GM18868 (cell line): ENCODE measurements around the gene REEP6.
"Not testable (repeated sequence)": the region's sequence is repeated elsewhere in the genome, so short reads cannot be mapped to it uniquely, and the experiment has no call there.

Source experiments
- ATAC-seq: cut with Tn5 transposase; IDR thresholded peaks from one replicate; pipeline ENCODE4 v1.9.1; 2021; ENCODE audit warnings: mild to moderate bottlenecking, moderate library complexity; ENCODE audit not compliant: unreplicated experiment

Gene REEP6

GRCh38 chr19:1522061-1522460 lies 31.1 kb downstream of the REEP6 start:
- no peak for ATAC-seq

- no peak for ATAC-seq
Observed at GRCh38 chr19:1522838-1523237, 31.9 kb downstream of the REEP6 start.

DNA sequence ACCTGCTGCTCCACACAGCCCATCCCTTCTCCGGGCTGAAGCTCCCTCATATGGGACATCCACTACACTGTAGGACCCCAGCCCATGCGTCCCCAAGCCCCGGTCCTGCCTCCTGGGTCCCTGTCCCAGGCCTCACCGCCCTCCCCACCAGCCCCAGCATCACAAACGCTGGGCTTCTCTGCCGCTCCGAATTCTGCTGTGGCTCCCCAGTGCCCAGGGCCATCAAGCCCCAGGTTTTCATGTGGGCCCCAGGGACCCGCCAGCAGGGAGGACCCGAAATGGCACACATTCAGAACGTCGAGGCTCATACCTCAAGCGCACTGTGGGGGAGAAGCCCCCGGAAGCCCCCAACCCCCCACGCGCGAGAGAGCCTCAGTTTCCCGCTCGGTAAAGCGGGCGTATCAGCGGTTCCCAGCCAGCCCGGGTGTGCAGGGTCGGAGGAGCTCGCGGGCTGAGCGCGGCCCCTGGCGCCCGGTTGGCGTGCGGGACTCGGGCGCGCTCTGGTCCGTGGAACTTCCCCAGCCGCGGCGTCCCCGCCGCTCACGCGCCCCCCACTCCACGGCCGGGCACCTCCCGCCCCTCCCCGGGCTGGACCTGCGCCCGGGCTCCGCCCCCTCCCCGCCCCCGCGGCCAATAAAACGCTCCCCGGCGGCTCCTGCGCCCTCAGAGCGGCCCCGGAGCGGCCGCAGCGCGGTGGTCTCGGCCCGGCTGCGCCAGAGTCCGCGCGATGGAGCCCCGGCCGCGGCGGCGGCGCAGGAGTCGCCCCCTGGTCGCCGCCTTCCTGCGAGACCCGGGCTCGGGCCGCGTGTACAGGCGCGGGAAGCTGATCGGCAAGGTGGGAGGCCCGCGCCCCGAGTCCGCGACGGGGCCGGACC lies 32.7 kb downstream of the REEP6 start, which contains the start of gene PLK5:
PLK5 (plus strand) TSS at position 666 of the 875 bp plus-strand sequence. CDS start 2,920 bp downstream, outside the sequence.
- ATAC-seq = no peak

DNA sequence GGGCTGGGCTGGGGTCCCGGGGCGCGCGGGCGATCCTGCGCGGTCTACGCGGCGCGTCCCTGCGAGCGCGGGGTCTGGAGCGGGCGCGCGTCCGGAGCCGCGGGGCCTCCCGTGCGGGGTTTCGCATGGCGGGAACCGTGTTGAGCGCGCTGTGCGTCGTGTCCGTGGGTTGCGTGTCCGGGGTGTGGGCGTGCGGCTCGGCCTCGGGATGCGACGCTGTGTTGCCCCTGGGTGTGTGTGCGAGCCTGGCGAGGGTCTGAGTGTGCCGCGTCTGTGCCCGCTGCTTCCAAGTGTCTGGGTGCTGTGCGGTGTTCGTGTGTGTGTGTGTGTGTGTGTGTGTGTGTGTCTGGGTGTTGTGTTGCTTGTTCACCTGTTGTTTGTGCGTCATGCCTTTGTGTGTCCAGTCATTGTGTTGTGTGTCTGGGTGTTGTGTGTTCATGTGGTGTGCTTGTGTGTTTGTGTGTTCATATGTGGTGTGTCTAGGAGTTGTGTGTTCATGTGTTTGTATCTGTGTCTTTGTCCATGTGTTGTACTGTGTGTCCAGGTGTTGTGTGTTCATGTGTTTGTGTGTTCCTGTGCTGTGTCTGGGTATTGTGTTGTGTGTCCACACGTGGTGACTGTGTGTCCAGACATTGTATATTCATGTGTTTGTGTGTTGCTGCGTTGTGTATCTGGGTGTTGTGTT lies 33.4 kb downstream of the REEP6 start:
- no peak for ATAC-seq

GRCh38 chr19:1524972-1525325 lies 34.0 kb downstream of the REEP6 start:
- ATAC-seq = no peak

GRCh38 chr19:1525343-1525742 lies 34.4 kb downstream of the REEP6 start:
- ATAC-seq = no peak

DNA sequence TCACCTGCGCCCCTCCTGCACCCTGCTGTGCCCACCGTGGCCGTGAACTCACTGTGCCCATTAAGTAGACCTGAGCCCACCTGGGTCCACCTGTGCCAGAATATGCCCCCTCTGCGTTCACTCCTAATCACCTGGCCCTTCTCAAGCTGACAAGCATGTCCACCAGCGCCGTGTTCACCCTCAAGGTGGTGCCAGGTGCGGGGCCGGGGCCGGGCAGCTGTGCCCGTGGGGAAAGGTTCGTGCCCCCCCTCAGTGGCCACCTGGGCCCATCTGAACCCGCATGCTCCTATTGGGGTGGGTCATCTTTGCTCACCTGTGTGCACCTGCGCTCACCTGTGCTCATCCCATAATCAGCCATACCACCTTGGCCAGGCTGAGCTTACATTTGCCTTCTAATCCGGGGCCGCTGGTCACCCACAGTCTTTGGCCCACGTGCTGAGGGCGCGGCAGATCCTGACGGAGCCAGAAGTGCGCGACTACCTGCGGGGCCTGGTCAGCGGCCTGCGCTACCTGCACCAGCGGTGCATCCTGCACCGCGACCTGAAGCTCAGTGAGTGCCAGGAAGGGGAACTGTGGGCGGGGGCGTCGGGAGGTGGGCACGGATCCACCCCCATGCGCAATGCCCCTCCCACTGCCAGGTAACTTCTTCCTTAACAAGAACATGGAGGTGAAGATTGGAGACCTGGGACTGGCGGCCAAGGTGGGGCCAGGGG lies 35.2 kb downstream of the REEP6 start:
- no peak for ATAC-seq

DNA sequence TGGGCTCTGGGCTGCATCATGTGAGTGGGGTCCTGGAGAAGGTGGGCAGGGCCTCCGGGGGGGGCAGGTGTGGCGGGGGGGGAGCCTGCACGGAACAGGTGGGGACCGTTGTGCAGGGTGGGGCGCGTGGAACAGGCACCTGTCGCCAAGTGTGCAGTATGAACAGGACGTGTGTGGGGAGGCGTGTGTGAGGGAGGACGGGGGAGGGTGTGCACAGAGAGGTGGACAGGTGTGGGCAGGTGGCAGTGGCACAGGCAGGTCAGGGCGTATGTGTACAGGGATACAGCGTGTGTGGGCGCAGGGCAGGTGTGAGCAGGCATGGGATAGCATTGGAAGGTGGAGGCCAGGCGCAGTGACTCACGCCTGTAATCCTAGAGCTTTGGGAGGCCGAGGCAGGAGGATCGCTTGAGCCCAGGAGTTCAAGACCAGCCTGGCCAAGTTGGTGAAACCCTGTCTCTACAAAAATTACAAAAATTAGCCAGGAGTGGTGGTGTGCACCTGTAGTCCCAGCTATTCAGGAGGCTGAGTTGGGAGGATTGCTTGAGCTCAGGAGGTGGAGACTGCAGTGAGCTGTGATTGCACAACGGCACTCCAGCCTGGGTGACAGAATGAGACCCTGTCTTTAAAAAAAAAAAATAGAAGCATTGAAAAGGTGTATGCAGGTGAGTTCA lies 36.1 kb downstream of the REEP6 start:
- no peak for ATAC-seq

DNA sequence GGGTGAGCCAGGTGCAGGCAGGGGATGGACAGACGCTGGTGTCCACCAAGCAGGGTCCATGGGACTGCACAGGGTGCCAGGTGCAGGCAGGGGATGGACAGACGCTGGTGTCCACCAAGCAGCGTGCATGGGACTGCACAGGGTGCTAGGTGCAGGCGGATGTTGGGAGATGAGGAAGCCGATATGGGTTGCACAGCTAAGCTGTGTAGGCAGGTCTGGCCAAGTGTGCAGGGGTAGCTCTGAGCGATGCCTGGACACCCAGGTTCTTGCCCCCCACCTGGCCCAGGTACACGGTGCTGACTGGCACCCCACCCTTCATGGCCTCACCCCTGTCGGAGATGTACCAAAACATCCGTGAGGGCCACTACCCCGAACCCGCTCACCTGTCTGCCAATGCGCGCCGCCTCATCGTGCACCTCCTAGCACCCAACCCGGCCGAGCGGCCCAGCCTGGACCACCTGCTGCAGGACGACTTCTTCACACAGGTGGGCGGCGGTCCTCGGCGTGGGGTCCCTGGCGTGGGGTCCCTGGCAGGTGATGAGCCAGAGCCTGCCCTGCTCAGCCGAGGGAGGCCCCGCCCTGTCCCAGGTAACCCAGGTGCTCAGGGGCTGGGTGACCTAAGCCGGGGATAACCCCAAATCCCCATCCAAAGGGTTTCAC lies 36.8 kb downstream of the REEP6 start:
- no peak for ATAC-seq

DNA sequence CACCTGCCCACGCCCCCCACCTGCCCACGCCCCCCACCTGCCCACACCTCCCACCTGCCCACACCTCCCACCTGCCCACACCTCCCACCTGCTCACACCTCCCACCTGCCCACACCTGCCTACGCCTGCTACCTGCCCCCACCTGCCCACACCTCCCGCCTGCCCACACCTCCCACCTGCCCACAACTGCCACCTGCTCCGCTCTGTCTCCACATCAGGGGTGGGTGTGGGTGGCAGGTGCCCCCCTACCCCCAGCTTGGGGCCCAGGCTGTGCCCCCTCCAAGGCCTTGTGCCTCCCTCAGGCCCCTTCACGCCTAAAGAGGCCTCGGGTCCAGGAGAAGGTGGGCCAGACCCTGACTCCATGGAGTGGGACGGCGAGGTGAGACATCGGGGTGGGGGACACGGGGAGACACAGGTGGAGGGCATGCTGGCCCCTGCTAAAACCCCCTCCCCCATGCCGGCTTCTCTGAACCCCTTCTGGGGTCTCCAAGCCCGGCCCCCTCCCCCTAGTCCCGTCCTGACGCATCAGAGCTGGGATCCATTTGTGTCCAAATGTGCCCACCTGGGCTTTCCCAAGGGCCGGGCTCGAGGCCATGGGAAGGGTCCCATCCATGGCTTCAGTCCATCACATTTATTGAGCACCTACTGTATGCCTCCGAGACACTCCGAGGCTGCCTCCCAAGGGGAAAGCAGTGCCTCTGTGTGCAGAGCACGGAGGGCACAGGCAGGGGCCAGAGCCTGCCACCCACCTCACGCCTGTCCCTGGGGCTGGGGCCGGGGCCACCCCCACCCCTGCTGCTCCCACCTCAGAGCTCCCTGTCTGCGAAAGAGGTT lies 37.8 kb downstream of the REEP6 start:
- ATAC-seq = no peak

DNA sequence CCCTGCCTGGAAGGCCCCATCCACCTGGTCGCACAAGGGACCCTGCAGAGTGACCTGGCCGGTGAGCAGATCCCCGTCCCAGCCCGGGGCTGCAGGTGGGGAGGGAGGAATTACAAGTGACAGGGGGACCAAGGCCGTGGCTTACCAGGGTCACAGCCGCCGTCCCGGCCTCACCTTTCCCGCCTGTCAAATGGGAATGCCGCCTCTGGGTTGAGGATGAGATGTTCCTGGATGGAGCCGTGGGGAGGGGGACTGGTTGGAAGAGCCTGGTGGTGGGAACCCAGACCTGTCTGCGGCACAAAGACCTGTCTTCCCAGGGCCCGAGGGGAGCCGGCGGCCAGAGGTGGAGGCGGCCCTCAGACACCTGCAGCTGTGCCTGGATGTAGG lies 38.4 kb downstream of the REEP6 start:
- no peak for ATAC-seq

- ATAC-seq = not testable (repeated sequence)
Observed at GRCh38 chr19:1530856-1531255, 39.9 kb downstream of the REEP6 start.

DNA sequence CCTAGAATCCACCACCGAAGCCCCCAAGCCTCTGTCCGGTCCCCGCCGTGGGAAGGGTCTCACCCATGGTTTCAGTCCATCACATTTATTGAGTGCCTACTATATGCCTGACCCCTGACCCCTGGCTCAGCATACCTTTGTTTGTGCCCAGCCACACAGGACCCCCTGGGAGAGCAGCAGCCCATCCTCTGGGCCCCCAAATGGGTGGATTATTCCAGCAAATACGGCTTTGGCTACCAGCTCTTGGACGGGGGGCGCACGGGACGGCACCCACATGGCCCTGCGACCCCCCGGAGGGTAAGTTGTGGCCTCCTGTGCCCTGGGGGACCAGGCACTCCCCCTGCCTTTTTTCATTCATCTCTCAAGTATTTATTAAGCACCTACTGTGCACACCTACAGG lies 40.6 kb downstream of the REEP6 start:
- no peak for ATAC-seq

GRCh38 chr19:1532003-1532402 lies 41.0 kb downstream of the REEP6 start:
- ATAC-seq = no peak

GRCh38 chr19:1533510-1534150 lies 42.6 kb downstream of the REEP6 start:
- ATAC-seq = no peak

- ATAC-seq = no peak
Observed at GRCh38 chr19:1534972-1535371, 44.0 kb downstream of the REEP6 start.

- ATAC-seq = not testable (repeated sequence)
Observed at GRCh38 chr19:1535699-1536098, 44.7 kb downstream of the REEP6 start.

DNA sequence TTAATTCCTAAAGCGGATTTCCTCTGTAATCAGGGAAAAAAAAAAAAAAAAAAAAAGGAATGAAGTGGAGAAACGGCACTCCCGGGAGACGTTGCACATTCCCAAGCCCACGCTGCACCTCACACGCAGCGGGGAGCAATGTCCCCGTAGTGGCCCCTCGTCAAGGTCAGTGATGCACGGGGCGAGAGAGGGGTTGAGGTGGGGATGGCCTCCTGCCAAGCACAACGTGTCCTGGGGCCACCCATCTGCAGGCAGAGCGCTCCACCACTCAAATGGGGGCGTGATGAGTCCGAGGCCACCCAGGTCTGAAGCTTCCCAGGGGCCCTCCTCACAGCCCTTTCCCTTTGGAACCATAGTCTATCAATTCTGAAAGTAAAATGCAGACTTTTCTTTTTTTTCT lies 48.0 kb downstream of the REEP6 start:
- ATAC-seq = no peak

GRCh38 chr19:1539749-1540148 lies 48.8 kb downstream of the REEP6 start:
- not testable (repeated sequence) for ATAC-seq
